Mammary epithelial cell (primary cell): ENCODE measurements around the gene CSNK1A1L.

Experiments used
- EZH2 ChIP-seq: IDR thresholded peaks from 2 replicates; pipeline ENCODE4 v1.6.1; 2012; ENCODE audit warnings: low read length, inconsistent platforms, borderline replicate concordance
- TF ChIP-seq, protein P1 (sequence below), 2 donors: IDR thresholded peaks in 1 of 2; conservative IDR thresholded peaks in 1 of 2; 2 replicates each; pipeline ENCODE4 v1.5.1; 2011 to 2012; ENCODE audit warnings: inconsistent platforms in 2 of 2, low read length in 2 of 2, mild to moderate bottlenecking in 2 of 2, control low read depth in 1 of 2, low read depth in 1 of 2; ENCODE audit not compliant: insufficient read depth in 1 of 2; ENCODE audit errors: extremely low read depth in 1 of 2

DNA sequence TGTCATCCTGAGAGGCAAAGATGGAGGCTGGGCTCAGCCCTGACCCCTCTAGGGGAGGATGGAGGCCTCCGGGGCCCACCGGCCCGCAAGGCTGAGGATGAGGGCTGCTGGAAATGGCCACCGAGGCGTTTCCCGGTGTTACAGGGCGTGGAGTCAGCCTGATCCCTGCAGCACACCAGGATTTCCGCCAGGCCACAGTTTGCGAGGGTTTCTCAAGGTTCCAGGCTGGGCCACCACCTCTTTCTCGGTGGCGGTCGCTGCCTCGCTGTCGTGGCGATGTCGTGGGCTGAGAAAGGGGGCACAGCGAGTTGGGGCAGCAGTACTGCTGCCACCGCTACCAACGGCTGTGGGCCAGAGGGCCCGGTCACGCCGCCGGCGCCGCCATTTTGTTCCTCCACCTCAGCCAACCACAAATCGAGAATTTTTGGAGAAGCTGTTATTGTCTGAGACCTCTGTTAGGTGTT, at the start of gene CSNK1A1L:
- TF ChIP-seq, protein P1, sequence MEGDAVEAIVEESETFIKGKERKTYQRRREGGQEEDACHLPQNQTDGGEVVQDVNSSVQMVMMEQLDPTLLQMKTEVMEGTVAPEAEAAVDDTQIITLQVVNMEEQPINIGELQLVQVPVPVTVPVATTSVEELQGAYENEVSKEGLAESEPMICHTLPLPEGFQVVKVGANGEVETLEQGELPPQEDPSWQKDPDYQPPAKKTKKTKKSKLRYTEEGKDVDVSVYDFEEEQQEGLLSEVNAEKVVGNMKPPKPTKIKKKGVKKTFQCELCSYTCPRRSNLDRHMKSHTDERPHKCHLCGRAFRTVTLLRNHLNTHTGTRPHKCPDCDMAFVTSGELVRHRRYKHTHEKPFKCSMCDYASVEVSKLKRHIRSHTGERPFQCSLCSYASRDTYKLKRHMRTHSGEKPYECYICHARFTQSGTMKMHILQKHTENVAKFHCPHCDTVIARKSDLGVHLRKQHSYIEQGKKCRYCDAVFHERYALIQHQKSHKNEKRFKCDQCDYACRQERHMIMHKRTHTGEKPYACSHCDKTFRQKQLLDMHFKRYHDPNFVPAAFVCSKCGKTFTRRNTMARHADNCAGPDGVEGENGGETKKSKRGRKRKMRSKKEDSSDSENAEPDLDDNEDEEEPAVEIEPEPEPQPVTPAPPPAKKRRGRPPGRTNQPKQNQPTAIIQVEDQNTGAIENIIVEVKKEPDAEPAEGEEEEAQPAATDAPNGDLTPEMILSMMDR (conservative IDR thresholded peaks at IDR 0.05 in 1 of 2, IDR thresholded peaks at IDR 0.05 in 1 of 2; ENCODE audit: extremely low read depth in 1 of 2, insufficient read depth in 1 of 2, low read depth in 1 of 2, low read length in 2 of 2): no peak
- no peak for TF ChIP-seq EZH2
